ENCODE data around the gene PAQR9. TPM values are rescaled to one million over a fixed set of nuclear protein-coding genes. Genes with fewer than 3 reads are reported as not detected.

Gene PAQR9
- total RNA-seq, 2 experiments from 2014 or later, result not detected

DNA sequence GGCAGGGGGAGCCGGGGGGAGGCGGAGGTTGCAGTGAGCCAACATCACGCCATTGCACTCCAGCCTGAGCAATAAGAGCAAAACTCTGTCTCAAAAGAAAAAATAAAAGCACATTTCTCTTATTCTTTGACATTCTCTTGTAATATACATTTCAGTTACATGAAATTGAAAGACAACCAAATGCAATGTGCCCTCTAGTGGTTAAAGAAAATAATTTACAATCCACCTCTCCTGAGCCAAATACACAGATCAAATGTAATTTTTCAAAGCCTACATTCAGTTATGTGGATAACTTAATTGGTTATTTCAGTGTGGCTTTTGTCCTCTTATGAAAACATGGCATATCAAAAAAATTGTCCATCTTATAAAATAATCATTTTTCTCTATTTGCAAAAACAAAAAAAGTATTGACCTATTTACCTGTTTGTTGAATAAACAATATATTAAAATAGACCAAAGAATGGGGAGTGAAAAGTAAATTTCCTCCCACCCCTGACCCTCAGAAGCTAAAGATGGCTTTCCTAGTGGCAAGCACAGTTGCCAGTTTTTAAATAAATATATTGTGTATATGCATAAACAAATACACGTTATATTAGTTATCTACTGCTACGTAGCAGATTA, 23.7 kb upstream of the PAQR9 start:
- POLR2A ChIA-PET, result no interaction called here
- CTCF ChIA-PET, result interaction anchor here (1.1 to 1.7 kb wide), 5 partner anchors 8 to 400 kb away, joined by 3 to 5 read pairs (median 4); no protein-coding TSS in a partner anchor

DNA sequence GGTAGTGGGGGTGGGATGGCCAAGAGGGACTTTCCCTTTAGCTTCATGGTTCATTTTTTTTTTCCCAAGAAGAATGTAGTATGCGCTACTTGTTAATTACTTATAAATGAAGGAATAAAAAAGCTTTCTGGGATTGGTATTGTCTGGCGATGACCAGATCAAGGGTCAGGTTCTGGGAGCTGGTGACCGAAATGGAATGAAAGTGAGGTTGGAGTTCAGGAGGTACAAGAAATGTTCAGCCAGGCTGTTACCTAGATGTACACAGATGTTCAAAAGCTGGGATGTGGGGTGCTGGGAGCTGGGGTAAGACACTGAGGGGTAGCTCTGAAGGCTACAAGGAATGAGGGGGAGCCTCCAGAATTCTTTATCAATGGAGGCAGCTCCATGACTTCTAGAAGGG, 20.8 kb upstream of the PAQR9 start:
- ChIA-PET POLR2A (no interaction called here), CTCF (interaction anchor here (1.3 to 1.5 kb wide), 2 partner anchors 8 to 156 kb away, joined by 5 read pairs; no protein-coding TSS in a partner anchor)

DNA sequence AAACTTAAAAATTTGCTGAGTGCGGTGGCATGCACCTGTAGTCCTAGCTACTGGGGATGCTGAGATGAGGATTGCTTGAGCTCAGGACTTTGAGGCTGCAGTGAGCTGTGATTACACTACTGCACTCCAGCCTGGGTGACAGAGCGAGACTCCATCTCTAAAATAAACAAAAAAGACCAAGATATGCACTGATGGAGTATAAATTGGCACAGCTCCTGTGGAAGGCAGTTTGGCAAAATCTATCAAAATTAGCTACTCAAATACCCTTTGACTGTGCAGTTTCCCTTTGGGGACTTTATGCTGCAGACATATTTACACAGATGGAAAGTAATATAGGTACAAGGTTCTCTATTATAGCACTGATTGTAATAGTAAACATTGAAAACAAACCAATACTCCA, 19.8 kb upstream of the PAQR9 start:
- POLR2A ChIA-PET, result no interaction called here
- CTCF ChIA-PET, result no interaction called here

DNA sequence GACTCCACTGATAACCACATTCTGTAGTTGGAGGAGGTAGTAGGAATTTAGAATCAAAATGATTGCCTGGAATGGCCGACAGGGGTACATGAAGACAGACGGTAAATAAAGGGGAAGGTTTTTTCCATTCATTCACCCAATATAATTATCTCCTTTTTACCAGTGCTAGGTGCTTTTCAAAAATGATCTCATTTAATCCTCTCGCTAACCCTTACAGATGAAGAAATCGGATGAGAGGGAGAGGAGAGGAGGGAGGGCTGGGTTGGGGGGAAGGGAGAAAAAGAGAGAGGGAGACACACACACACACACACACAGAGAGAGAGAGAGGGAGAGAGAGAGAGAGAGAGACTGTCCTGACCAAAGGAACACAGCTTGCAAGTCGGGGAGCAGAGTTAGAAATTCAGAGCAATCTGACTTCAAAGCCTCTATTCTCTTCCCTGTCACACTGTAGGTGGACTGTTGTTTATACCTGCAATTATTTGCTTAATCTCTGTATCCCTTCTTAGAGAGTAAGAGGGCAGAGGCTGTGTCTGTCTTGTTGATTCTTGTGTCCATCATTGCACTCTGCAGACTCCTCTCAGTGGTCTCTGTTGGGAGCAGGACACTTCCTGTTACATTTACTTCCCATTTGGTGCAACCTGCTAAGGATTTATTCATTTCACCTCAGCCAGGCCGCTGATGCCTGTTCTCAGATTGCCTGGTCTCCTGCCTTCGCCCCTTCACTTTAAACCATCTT, 18.7 kb upstream of the PAQR9 start:
- CTCF ChIA-PET, result interaction anchor here (0.6 to 1.2 kb wide), 2 partner anchors 128 to 154 kb away, joined by 3 read pairs; no protein-coding TSS in a partner anchor
- POLR2A ChIA-PET, result no interaction called here

DNA sequence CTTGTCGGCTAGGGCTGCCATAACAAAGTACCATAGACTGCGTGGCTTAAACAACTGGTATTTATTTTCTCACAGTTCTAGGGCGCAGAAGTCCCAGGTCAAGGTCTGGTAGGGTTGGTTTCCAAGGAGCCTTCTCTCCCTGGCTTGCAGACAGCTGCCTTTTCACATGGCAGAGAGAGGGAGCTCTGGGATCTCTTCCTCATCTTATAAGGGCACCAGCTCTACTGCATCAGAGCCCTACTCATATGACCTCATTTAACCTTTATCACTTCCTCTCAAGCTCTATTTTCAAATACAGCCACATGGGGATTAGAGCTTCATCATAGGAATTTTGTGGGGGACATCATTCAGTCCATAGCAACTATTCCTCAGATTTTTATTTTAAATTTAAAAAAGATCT, 17.6 kb upstream of the PAQR9 start:
- POLR2A ChIA-PET, result interaction anchor here (0.6 kb wide), 1 partner anchor 407 kb away, joined by 6 read pairs; no protein-coding TSS in a partner anchor
- CTCF ChIA-PET, result interaction anchor here (1.2 kb wide), 1 partner anchor 127 kb away, joined by 3 read pairs; no protein-coding TSS in a partner anchor

DNA sequence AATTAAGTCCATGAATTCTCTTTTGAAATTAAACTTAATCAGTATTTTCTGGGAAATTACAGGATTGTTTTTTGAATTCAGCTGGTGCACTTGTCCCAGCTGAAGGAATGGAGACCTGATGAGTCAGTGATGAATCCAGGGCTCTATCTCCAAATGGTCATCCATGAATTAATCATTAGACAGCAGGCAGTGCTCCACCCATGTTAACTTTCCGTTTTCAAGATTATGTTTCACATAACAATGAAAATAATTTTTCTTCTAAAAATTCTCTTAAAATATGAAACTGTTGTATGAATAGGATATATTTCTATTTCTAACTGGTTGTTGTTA, 13.9 kb upstream of the PAQR9 start:
- CTCF ChIA-PET, result no interaction called here
- POLR2A ChIA-PET, result no interaction called here

DNA sequence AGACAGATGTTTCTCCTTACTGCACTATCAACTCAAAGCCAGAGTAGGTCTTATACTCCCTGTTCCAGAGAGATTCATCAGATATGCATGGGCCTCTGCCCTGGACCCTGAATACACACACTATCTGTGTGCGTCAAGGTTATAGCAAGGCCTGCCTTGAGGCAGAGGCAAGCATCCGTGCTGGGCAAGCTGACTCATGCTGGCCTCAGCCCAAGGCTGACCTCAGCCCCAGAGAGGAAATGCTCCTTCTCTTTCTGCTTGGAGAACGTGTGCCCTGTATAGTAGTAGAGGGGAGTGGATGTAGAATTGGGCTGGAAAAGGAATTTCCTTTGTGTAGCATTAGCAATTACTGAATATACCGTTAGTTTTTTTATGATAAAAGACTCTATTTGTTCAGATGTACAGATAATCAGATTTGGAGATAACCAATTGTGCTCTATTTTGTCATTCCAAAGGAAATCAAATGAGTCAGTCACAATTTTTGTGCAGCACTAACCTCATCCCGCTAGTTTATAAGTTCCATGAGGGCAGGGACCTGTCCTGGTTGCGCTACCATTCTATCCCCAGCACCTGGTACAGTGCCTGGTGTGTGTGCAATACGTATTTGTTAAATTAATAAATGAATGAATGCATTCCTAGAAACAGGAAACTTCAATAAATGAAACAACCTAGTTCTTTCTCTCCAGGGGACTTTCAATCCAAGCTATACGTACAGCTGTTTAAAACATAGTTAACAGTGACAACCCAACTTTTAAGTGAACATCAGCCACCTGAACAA, 13.3 kb upstream of the PAQR9 start:
- CTCF ChIA-PET, result interaction anchor here (1.3 kb wide), 1 partner anchor 8 kb away, joined by 5 read pairs; no protein-coding TSS in a partner anchor
- POLR2A ChIA-PET, result no interaction called here

DNA sequence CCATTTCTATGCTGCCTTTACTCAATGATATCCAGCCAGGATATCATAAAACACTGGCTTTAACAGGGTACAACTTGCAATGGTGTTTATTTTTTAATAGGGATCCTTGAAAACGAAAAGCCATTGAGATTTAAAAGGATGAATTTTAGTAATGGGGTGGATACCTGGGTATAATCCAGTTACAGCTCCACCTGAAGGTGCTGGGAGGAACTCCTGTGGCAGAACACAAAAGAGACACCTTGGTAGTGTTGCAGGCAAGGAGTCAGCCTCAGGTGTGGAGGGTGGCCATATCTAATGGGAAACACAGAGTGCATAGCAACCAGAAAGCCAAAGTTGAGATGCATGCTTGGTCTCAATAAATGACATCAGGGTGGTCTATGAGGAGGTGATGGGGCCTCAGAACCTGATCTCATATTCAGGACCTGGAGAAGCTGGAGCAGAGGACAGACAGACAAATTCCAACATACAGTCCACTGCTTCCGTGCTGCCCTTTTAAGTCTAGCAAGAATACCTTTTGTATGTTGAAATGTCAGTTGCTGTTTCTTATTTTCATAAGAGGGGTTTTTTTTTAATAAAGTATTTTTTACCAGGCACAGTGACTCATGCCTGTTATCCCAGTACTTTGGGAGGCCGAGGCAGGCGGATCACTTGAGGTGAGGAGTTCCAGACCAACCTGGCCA, 12.0 kb upstream of the PAQR9 start:
- CTCF ChIA-PET, result interaction anchor here (1.3 kb wide), 1 partner anchor 9 kb away, joined by 5 read pairs; no protein-coding TSS in a partner anchor
- POLR2A ChIA-PET, result no interaction called here

DNA sequence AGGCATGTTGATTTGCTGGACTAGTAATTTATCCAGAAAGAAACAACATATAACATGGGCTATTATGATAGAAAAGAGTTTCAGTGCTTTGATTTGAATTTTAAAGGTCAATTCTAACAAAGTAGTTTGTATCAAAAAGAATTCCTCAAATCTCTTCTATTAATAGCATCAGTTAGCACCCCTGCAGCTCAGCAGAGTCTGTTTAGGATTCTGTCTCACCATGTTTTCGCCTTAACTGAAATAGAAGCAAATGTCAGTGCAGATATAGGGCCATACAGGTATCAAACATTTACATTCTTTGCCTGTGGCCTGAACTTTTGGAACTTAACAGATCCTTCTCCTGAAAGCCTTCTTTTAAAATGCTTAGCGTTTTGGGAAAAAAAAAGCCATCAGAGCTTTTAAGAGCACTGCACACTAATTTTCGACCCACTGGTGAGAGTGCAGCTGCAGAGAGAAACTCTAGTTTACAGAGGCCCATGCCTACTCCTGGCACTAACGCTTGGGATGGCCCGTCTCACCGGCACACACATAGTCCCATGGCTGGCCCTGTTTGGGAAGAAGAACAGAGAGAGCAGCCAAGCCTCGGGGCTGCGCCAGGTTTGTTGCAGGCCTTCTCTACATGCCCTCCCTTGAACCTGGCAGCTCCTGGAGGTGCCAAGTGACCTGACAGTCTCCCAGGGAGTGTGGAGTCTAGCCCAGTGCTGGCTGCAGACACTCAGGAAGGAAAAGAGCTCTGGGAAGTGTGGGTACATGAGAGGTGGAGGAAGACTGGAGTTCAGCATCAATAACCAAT, 9.9 kb upstream of the PAQR9 start:
- CTCF ChIA-PET, result no interaction called here
- POLR2A ChIA-PET, result no interaction called here

DNA sequence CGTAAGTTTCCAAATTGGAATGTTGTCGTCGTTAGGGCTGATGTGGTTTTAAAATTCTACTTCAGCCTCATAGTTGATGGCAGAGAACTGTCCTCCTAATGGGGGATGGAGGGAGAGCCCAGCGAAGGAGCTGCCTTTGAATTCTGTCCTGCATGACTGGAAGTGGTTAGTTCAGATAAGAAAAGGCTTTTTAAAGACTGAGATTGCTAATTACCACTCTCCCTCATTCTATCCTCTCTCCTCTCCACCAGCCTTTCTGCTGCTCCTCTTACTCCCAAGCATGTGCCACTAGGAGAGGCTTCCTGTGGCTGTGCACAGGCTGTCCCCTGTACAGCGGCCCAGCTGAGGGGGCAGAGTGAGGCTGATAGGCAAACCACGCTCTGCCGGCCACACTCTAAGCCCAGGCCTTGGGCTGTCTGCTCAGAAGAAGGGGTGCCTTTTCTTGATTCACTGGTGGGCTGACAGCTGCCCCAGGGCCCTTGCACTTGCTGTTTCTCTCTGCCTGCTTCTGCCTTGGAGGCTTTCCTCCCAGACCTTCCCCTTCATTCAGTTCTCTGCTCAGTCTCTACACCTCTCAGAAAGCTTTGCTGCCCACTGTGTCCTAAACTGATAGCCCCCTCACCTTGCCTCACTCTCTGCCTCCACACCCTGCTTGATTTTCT, 8.7 kb upstream of the PAQR9 start:
- POLR2A ChIA-PET, result no interaction called here
- CTCF ChIA-PET, result no interaction called here

DNA sequence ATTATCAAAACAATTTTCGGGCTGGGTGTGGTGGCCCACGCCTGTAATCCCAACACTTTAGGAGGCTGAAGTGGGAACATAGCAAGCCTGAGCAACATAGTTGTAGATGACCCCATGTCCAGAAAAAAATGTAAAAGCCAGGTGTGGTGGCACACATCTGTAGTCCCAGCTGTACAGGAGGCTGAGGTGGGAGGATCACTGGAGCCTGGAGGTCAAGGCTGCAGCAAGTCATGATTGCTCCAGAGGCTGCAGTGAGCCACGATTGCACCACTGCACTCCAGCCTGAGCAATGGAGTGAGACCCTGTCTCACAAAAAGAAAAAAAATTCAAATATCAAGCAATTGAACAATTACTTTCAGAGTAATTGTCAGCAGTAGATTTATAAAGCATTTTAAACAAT, 8.0 kb upstream of the PAQR9 start:
- ChIA-PET POLR2A (no interaction called here), CTCF (no interaction called here)

DNA sequence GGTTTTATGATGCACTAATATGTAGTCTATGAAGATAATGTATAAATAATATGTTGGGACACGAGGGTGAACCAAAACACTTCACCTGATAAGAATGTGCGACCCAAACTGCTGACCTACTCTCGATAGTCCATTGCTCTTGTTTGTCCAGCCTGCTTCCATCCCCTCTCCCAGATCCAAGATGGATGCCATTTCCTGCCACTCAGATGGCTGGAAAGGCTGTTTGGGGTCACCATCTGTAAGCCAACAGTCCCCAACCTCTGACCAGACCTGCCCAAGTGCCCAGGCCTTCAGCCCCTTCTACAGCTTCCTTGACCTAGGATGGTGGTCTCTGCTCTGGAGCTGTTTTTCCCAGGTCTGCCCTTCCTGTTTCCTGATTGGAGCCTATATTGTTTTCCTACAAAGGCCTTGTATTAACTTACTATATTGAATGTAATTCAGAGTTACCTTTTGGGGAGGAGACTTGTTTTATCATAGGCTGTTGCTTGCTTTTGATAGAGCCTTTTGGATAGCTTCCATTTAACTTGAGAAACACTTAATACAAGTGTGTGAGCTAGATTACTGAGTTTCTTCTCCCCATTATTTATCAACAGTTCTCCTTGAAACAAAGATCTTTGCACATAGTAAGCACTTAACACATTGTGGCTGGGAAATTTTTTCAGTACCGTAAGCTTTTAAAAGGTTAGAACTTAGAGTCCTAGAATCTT, 5.0 kb upstream of the PAQR9 start:
- POLR2A ChIA-PET, result no interaction called here
- CTCF ChIA-PET, result no interaction called here

DNA sequence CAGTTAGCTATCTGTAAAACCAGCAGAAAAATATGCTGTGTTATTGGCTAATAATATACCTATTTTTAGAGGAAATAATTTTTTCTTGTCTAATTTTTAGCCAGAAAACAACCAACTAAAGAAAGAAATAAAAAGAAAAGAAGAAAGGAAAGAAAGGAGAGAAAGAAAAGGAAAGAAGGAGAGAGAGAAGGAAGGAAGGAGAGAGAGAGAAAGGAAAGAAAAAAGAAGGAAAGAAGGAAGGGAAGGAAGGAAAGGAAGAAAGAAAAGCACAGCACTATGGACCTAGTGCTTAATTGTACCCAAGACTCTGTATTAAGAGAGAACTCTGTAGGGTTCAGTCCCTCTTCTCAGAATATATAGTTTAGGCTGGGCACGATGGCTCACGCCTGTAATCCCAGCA, 3.3 kb upstream of the PAQR9 start:
- ChIA-PET POLR2A (no interaction called here), CTCF (interaction anchor here (0.6 kb wide), 1 partner anchor 336 kb away, joined by 3 read pairs; no protein-coding TSS in a partner anchor)

DNA sequence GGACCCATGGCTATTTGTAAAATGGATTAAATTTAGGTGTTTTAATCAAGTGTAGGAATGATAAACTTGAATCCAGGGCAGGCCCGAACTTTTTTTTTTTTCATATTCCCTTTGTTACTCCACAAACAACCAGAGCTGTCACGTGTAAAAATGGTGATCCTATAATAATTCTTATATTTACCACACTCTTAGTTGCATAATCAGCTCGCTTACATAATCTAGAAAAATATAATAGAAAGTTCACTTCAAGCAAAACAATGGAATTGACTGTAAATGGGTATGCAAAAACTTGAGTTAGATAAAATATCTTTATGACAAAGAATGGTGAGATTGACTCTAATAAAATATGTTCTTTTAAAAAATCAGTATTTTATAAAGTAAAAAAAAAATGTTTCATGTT, 2.1 kb upstream of the PAQR9 start:
- CTCF ChIA-PET, result interaction anchor here (1.2 kb wide), 1 partner anchor 12 kb away, joined by 3 read pairs; no protein-coding TSS in a partner anchor

DNA sequence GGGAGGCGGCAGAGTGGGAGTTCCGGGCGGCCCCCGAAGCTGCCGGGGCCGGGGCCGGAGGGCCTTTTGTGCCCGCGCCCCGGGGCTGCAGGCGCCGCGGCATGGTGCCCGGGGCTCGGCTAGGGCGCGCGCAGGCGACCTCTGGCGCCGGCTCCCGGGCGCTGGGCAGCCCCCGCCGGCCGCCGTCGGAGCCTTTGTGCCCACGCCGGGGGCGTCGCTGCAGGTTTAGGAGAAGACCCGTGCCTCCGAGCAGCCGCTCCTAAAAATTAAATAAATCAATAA, 299 bp downstream of the PAQR9 start:
- POLR2A ChIA-PET, result no interaction called here
- CTCF ChIA-PET, result no interaction called here

More for the DNA sequence above, 2.1 kb upstream of the PAQR9 start:
- POLR2A ChIA-PET, result no interaction called here

DNA sequence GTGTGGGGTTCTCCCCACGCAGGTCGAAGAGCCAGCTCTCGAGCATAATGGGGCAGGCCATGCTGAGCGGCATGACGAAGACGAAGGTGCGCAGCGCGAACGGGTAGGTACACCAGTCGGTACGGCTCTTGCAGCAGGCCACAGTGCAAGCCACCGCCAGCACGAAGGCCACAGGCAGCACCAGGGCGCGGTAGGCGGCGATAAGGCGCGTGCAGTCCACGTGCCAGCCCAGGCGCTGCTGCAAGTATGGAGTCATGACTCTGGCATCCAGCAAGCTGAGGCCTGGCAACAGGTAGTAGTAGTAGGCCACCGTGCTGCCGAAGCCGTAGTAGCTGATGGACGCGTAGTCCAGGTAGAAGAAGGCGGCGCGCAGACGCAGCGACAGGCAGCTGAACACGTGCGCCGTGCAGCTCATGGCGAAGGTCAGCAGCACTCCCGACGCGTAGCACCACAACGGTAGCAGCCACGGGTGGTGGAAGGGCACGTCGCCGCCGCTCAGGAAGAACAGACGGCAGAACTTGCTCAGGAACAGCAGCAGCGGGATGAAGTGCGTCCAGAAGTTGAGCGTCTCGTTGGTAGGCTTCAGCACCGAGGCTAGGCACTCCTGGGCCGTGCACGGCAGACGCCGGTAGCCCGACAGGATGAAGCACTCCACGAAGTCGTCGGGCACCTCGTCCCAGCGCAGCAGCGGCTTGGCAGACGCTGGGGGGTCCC, 797 bp downstream of the PAQR9 start:
- ChIA-PET CTCF (no interaction called here), POLR2A (no interaction called here)

DNA sequence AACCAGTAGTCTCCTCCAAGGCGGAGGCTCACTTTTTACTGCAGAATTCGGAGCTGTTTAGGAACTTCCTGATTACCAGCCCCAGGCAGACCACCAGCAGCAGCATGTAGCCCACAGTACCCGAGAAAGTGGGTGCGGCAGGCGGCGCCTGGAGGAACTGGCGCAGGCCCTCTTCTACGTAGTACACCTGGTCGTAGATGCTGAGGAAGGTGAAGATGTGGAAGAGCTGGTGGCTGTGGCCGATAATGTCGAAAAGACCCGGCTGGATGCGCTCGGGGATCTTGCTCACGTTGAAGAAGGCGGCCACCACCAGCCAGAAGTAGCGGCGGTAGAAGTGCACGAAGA, 1.3 kb downstream of the PAQR9 start:
- ChIA-PET CTCF (no interaction called here), POLR2A (no interaction called here)

DNA sequence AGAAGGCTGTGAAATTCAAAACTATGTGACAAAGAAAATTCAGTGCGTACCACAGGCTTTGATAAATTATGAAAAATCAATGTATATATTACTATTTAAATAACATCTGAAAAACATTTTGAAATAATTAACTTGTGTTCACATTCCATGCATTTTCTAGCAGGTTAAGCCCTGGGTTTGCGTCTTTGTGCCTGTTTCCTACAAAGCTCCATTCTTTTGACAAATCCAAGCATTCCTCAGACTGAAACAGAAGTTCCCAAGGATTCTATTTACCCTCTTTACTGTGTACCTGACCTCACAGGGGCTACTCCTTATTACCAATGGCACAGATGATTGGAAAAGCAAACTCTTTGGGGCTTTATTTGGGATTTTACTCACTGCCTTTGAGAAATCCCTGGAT, 1.9 kb downstream of the PAQR9 start:
- CTCF ChIA-PET, result no interaction called here

More for the DNA sequence above, 1.9 kb downstream of the PAQR9 start:
- POLR2A ChIA-PET, result no interaction called here
